HG02610 (cell line): ENCODE data around the gene ZNF282.
"Not testable (repeated sequence)": the region's sequence is repeated elsewhere in the genome, so short reads cannot be mapped to it uniquely, and the experiment has no call there.

Experiments used
- ATAC-seq: cut with Tn5 transposase; IDR thresholded peaks from one replicate; pipeline ENCODE4 v1.9.1; 2021; ENCODE audit warnings: mild to moderate bottlenecking, moderate library complexity; ENCODE audit not compliant: unreplicated experiment

Gene ZNF282

GRCh38 chr7:149223176-149223575 is 27.8 kb downstream of the ZNF282 start:
- no peak for ATAC-seq

GRCh38 chr7:149223761-149224160 is 28.4 kb downstream of the ZNF282 start:
- no peak for ATAC-seq

GRCh38 chr7:149224352-149224751 is 29.0 kb downstream of the ZNF282 start:
- ATAC-seq: no peak

- no peak for ATAC-seq
Measured at GRCh38 chr7:149225106-149225505, 29.8 kb downstream of the ZNF282 start.

GRCh38 chr7:149225656-149226055 is 30.3 kb downstream of the ZNF282 start:
- no peak for ATAC-seq

- ATAC-seq: not testable (repeated sequence)
Measured at GRCh38 chr7:149226366-149226765, 31.0 kb downstream of the ZNF282 start.

- ATAC-seq: no peak
Measured at GRCh38 chr7:149226840-149227494, 31.6 kb downstream of the ZNF282 start.

- no peak for ATAC-seq
Measured at GRCh38 chr7:149228831-149229471, 33.6 kb downstream of the ZNF282 start.

- ATAC-seq: no peak
Measured at GRCh38 chr7:149229526-149229925, 34.2 kb downstream of the ZNF282 start.

GRCh38 chr7:149232362-149232761 is 37.0 kb downstream of the ZNF282 start:
- ATAC-seq: no peak

- not testable (repeated sequence) for ATAC-seq
Measured at GRCh38 chr7:149233655-149234204, 38.4 kb downstream of the ZNF282 start.

GRCh38 chr7:149237502-149237901 is 42.2 kb downstream of the ZNF282 start:
- ATAC-seq: no peak

GRCh38 chr7:149238051-149238450 is 42.7 kb downstream of the ZNF282 start:
- no peak for ATAC-seq

GRCh38 chr7:149239345-149240143 is 44.2 kb downstream of the ZNF282 start, which contains the start of gene ZNF212:
TSS of gene ZNF212 (plus strand) at chr7:149239651. CDS start at chr7:149239779, 128 bp downstream.
- ATAC-seq: peak; percentile 99

- ATAC-seq: no peak
Measured at GRCh38 chr7:149240637-149241036, 45.3 kb downstream of the ZNF282 start.

- no peak for ATAC-seq
Measured at GRCh38 chr7:149241696-149242095, 46.4 kb downstream of the ZNF282 start.

- ATAC-seq: peak; percentile 77
Measured at GRCh38 chr7:149245244-149245643, 49.9 kb downstream of the ZNF282 start.

- peak; percentile 42 for ATAC-seq
Measured at GRCh38 chr7:149245744-149246143, 50.4 kb downstream of the ZNF282 start.

GRCh38 chr7:149248777-149249176 is 53.4 kb downstream of the ZNF282 start:
- ATAC-seq: peak; percentile 34

GRCh38 chr7:149250151-149250550 is 54.8 kb downstream of the ZNF282 start:
- not testable (repeated sequence) for ATAC-seq

GRCh38 chr7:149251518-149251917 is 56.2 kb downstream of the ZNF282 start:
- not testable (repeated sequence) for ATAC-seq
